ENCODE results near the gene HPCAL1. TPM values are rescaled to one million over a fixed set of nuclear protein-coding genes. Genes with fewer than 3 reads are reported as not detected.
A peak's percentile ranks its signal among the peaks of the same experiment; 100 is the strongest.

HPCAL1 gene
- total RNA-seq, 1 experiment from 2014 or later: 165 TPM

- in situ Hi-C loops (cut with HindIII; ENCODE audit: low pct_unique_long_range_greater_than_20kb, low sequenced_read_pairs): no loop called here
- peak; percentile 65 for DNase-seq (ENCODE audit: low read depth)
Measured at GRCh38 chr2:10413503-10413902, 110.8 kb downstream of the HPCAL1 start.

GRCh38 chr2:10413991-10414451 lies 111.3 kb downstream of the HPCAL1 start:
- DNase-seq (ENCODE audit: low read depth): no peak
- in situ Hi-C loops (cut with HindIII; ENCODE audit: low pct_unique_long_range_greater_than_20kb, low sequenced_read_pairs): no loop called here

DNA sequence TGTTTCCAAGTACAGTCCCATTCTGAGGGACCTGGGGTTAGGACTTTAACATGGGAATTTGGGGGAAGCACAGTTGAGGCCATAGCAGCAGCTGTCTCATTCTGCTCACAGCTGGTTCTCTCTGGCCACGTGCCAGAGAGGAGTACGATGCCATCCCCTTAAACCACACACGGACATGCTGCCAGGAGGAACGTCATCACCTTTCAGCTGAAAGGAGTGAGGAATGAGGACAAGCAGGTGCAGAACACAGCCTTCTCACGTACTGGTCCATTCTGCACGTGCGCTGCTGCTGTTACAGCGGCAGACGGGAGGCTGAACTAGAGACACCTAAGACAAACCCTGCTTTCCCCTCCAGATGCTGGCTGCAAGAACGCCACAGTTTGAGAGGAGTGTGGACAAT lies 111.9 kb downstream of the HPCAL1 start:
- in situ Hi-C loops (cut with HindIII; ENCODE audit: low pct_unique_long_range_greater_than_20kb, low sequenced_read_pairs): no loop called here

DNA sequence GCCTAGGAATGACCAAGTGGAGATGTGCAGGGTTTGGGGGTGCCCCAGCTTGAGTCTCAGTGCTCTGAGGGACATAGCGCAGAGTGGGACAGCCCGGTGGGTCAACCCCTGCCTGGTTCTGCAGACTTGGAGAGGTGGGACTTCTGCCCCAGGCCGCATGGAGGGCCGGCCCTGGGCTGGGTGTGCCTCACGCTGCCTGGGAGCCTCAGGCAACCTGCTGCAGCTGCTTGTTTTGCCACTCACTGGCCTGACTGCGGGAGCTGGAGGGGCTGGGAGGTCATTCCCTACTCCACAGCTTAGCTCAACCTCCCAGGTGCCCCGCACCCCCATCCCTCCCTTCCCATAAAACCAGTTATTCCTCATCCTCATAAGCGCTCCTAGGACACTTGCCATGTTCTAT lies 112.3 kb downstream of the HPCAL1 start:
- no peak for DNase-seq (ENCODE audit: low read depth)
- in situ Hi-C loops (cut with HindIII; ENCODE audit: low pct_unique_long_range_greater_than_20kb, low sequenced_read_pairs): no loop called here

More for the DNA sequence above, 111.9 kb downstream of the HPCAL1 start:
- no peak for DNase-seq (ENCODE audit: low read depth)

DNA sequence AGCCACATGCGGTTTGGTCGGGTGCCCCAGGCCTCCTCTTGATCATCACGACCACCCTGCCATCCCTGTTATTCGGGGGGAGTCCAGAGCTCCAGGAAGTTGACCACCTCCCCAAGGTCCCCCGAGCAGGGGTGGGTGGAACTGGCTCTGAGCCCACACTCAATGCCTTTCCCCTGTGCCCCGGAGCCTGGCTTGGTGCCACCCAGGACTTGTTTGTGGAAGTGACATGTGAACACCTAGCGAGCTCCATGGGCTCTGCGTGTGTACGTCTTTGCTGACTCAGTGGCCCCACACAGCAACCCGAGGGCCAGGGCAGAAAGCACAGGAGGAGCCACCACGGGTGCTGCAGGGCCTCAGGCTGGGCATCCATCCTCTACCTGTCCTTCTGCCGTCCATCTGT lies 112.9 kb downstream of the HPCAL1 start:
- no peak for DNase-seq (ENCODE audit: low read depth)
- in situ Hi-C loops (cut with HindIII; ENCODE audit: low pct_unique_long_range_greater_than_20kb, low sequenced_read_pairs): no loop called here

DNA sequence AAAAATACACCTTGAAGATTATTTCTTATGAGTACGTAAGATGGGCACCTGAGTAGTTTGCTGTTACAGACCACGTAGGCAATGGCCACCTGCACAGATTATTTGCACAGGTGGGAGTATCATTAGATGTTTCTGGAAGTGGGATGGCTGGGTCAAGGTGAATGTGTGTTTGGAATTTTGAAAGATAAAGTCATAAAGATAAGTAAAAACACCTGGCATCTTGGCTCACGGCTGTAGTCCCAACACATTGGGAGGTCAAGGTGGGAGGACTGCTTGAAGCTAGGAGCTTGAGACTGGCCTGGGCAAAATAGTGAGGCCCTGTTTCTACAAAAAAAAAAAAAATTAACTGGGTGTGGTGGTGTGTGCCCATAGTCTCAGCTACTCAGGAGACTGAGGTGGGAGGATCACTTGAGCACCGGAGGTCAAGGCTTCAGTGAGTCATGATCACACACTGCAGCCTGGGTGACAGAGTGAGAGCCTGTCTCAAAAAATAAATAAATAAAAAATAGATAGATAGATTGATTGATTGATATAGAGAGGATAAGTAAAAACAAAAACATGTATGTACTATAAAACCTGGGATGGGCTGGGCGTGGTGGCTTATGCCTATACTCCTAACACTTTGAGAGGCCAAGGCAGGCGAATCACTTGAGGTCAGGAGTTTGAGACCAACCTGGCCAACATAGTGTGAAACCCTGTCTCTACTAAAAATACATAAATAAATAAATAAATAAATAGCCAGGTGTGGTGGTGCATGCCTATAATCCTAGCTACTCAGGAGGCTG lies 115.0 kb downstream of the HPCAL1 start:
- DNase-seq (ENCODE audit: low read depth): peak; percentile 72

GRCh38 chr2:10419553-10420257 lies 117.0 kb downstream of the HPCAL1 start:
- no peak for DNase-seq (ENCODE audit: low read depth)
- in situ Hi-C loops (cut with HindIII; ENCODE audit: low pct_unique_long_range_greater_than_20kb, low sequenced_read_pairs): no loop called here

More for the DNA sequence above, 115.0 kb downstream of the HPCAL1 start:
- in situ Hi-C loops (cut with HindIII; ENCODE audit: low pct_unique_long_range_greater_than_20kb, low sequenced_read_pairs): no loop called here

DNA sequence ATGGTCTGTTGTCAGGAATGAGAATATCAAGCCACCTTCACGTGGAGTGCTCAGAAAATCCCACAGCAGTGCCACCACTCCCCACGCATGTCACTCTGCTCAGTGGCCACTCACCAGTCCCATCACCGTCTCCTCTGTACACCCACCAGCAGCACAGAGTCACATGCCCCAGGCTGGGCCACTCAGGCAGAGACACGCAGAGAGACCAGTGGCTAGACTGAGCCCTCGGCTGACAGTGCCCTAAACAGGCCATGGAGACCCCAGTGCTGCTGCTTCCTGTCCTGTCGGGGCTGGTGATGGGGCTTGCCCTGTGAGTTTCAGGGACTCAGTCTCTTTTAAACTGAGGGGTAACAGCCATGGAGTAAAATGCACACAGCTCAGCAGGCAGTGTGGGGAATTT lies 119.5 kb downstream of the HPCAL1 start:
- in situ Hi-C loops (cut with HindIII; ENCODE audit: low pct_unique_long_range_greater_than_20kb, low sequenced_read_pairs): no loop called here
- DNase-seq (ENCODE audit: low read depth): no peak

DNA sequence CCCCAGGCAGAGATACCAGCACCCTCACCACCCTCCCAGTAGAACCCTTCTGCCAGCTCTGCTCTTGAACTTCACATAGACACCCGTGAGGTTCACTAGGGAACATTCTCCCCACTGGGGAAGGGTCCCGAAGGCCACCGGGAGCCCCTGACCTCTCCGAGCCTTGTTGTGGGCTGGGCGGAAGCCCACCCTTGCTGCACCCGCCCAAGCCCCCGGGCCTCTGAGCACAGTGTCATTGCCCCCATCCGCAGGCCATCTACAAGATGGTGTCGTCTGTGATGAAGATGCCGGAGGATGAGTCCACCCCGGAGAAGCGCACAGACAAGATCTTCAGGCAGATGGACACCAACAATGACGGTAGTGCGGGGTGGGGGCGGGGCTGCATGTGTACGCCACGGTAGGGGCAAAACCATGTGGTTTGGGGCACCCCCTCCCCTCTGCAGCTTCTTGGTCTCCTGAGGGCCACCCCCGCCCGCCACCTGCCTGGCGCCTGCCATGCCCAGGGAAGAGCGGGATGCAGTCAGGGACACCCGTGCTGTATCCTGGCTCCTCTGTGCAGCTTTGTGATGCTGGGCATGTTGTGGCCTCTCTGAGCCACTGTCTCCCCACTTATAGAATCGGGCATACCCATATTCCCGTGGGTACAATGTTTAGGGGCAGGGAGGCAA lies 120.2 kb downstream of the HPCAL1 start:
- no peak for DNase-seq (ENCODE audit: low read depth)
- in situ Hi-C loops (cut with HindIII; ENCODE audit: low pct_unique_long_range_greater_than_20kb, low sequenced_read_pairs): no loop called here

DNA sequence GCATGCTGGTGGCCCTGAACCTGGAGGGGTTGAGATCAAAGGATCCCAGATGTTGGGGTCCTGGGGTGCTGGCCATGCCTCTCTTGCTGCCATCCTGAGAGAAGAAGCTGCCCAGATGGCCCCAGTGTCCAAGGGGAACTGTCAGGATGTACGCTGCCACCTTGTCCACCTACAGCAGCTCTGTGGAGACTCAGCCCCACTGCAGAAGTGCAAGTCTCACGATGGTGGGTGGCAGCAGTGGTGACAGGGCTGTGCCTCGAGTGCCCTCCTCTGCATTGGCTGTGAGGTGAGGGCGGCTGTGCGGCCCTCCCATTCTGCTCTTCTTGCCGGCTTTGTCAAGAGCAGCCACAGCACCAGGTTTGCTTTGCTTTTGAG lies 120.7 kb downstream of the HPCAL1 start:
- no peak for DNase-seq (ENCODE audit: low read depth)
- in situ Hi-C loops (cut with HindIII; ENCODE audit: low pct_unique_long_range_greater_than_20kb, low sequenced_read_pairs): no loop called here

GRCh38 chr2:10424051-10424450 lies 121.3 kb downstream of the HPCAL1 start:
- in situ Hi-C loops (cut with HindIII; ENCODE audit: low pct_unique_long_range_greater_than_20kb, low sequenced_read_pairs): no loop called here
- DNase-seq (ENCODE audit: low read depth): no peak

GRCh38 chr2:10424916-10425505 lies 122.3 kb downstream of the HPCAL1 start:
- no peak for DNase-seq (ENCODE audit: low read depth)
- in situ Hi-C loops (cut with HindIII; ENCODE audit: low pct_unique_long_range_greater_than_20kb, low sequenced_read_pairs): no loop called here

- DNase-seq (ENCODE audit: low read depth): no peak
- in situ Hi-C loops (cut with HindIII; ENCODE audit: low pct_unique_long_range_greater_than_20kb, low sequenced_read_pairs): no loop called here
Measured at GRCh38 chr2:10425699-10426098, 123.0 kb downstream of the HPCAL1 start.

DNA sequence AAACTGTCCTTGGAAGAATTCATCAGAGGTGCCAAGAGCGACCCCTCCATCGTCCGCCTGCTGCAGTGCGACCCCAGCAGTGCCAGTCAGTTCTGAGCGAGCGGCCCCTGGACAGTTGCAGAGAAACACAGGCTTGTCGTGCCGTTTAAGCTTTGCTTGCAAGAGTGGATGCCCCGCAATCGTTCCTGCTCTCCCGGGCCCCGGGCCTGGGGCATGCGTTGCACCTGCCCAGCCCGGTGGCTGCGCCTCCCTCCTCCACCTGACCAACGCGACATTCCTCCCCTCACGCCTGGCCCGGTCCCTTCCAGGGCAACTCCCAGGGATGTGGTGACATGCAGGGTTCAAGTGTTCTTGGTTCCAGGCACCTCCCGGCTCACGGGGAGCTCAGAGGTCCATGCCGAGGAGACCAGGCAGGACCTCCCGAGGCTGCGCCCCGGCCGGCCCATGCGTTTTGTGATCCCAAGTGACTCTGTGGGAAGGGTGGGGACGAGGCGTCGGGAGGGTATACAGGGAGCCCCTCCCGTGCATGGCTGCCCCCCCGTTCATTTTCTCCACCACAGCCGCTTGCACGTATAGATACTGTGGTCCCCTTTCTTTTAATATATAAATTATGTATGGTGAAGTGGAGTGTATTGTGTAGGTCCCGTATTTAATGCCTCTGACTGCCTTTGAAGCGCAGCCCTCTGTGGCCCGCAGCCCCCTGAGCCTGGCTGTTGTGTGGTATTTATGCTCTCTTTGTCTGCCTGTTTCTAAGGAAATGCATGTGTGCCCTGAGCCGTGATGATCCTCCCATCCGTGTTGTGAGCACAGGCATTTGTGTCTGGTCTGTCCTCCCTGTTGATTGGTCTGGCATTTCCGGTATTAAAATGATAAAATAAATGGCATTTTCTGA lies 124.3 kb downstream of the HPCAL1 start:
- in situ Hi-C loops (cut with HindIII; ENCODE audit: low pct_unique_long_range_greater_than_20kb, low sequenced_read_pairs): no loop called here
- no peak for DNase-seq (ENCODE audit: low read depth)

DNA sequence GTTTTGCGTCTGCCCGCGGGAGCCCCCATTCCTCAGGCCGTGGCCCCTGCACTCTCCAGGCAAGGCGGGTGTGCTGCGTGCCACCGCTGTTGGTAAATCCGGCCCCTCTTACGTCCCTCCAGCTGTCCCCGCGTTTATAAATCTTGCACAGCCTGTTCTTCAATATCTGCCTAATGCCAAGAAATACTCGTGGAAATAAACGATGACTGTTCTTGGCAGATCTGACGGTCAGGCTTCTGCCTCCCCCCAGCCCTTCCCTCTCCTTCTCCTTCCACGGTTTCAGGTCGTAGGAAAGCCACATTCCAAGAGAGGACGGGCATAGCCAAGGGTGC lies 124.9 kb downstream of the HPCAL1 start:
- in situ Hi-C loops (cut with HindIII; ENCODE audit: low pct_unique_long_range_greater_than_20kb, low sequenced_read_pairs): no loop called here
- no peak for DNase-seq (ENCODE audit: low read depth)

- in situ Hi-C loops (cut with HindIII; ENCODE audit: low pct_unique_long_range_greater_than_20kb, low sequenced_read_pairs): no loop called here
- DNase-seq (ENCODE audit: low read depth): no peak
Measured at GRCh38 chr2:10428355-10428754, 125.7 kb downstream of the HPCAL1 start.

GRCh38 chr2:10428924-10429323 lies 126.2 kb downstream of the HPCAL1 start:
- no peak for DNase-seq (ENCODE audit: low read depth)
- in situ Hi-C loops (cut with HindIII; ENCODE audit: low pct_unique_long_range_greater_than_20kb, low sequenced_read_pairs): no loop called here

Data from Caki2 (cell line).